ENCODE results near the gene BOC.

Gene BOC

GRCh38 chr3:113186566-113186965, 24.8 kb upstream of the BOC start:
- no peak for DNase-seq

GRCh38 chr3:113193288-113193687, 18.1 kb upstream of the BOC start:
- DNase-seq = no peak

- DNase-seq = no peak
Measured at GRCh38 chr3:113193719-113194118, 17.6 kb upstream of the BOC start.

GRCh38 chr3:113194823-113195401, 16.4 kb upstream of the BOC start:
- no peak for DNase-seq

- DNase-seq = no peak
Measured at GRCh38 chr3:113200351-113200750, 11.0 kb upstream of the BOC start.

- no peak for DNase-seq
Measured at GRCh38 chr3:113200946-113201345, 10.4 kb upstream of the BOC start.

GRCh38 chr3:113204371-113204770, 7.0 kb upstream of the BOC start:
- no peak for DNase-seq

- DNase-seq = no peak
Measured at GRCh38 chr3:113205481-113205880, 5.9 kb upstream of the BOC start.

- no peak for DNase-seq
Measured at GRCh38 chr3:113210604-113211329, 590 bp upstream of the BOC start.

GRCh38 chr3:113212150-113212843, 940 bp downstream of the BOC start:
- no peak for DNase-seq

GRCh38 chr3:113212844-113213375, 1.6 kb downstream of the BOC start:
- no peak for DNase-seq

- no peak for DNase-seq
Measured at GRCh38 chr3:113213896-113214587, 2.7 kb downstream of the BOC start.

GRCh38 chr3:113214917-113215595, 3.7 kb downstream of the BOC start:
- DNase-seq = no peak

- no peak for DNase-seq
Measured at GRCh38 chr3:113216393-113216792, 5.0 kb downstream of the BOC start.

GRCh38 chr3:113218011-113218680, 6.8 kb downstream of the BOC start:
- no peak for DNase-seq

GRCh38 chr3:113218681-113219045, 7.3 kb downstream of the BOC start:
- no peak for DNase-seq

- no peak for DNase-seq
Measured at GRCh38 chr3:113219605-113220300, 8.4 kb downstream of the BOC start.

GRCh38 chr3:113220721-113221120, 9.4 kb downstream of the BOC start:
- no peak for DNase-seq

GRCh38 chr3:113221721-113222257, 10.4 kb downstream of the BOC start:
- no peak for DNase-seq

GRCh38 chr3:113222451-113223086, 11.2 kb downstream of the BOC start:
- no peak for DNase-seq
